HG02981 (cell line): Measurements from ENCODE around the gene LMBR1.
"Not testable (repeated sequence)": the region's sequence is repeated elsewhere in the genome, so short reads cannot be mapped to it uniquely, and the experiment has no call there.

ENCODE experiments used
- ATAC-seq: cut with Tn5 transposase; IDR thresholded peaks from one replicate; pipeline ENCODE4 v1.9.1; 2021; ENCODE audit warnings: mild to moderate bottlenecking, moderate library complexity; ENCODE audit not compliant: unreplicated experiment

The LMBR1 gene

DNA sequence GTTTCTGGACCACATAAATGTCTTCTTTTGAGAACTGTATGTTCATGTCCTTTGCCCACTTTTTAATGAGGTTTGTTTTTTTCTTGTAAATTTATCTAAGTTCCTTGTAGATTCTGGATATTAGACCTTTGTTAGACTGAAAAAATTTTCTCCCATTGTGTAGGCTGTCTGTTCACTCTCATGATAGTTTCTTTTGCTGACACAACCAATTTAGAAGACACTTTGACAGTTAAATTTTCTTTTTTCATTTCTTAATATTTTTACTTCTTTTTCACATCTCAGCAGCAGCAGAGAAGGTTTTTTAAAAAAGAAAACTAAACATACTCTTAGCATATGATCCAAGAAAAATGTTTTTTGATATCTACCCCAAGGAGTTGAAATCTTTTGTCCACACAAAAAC is 190.6 kb downstream of the LMBR1 start:
- no peak for ATAC-seq

DNA sequence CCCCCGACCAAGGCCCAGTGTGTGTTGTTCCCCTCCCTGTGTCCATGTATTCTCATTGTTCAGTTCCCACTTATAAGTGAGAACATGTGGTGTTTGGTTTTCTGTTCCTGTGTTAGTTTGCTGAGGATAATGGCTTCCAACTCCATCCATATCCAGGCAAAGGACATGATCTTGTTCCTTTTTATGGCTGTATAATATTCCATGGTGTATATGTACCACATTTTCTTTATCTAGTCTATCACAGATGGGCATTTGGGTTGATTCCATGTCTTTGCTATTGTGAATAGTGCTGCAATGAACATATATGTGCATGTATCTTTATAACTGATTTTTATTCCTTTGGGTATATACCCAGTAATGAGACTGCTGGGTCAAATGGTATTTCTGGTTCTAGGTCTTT is 191.2 kb downstream of the LMBR1 start:
- ATAC-seq = not testable (repeated sequence)

DNA sequence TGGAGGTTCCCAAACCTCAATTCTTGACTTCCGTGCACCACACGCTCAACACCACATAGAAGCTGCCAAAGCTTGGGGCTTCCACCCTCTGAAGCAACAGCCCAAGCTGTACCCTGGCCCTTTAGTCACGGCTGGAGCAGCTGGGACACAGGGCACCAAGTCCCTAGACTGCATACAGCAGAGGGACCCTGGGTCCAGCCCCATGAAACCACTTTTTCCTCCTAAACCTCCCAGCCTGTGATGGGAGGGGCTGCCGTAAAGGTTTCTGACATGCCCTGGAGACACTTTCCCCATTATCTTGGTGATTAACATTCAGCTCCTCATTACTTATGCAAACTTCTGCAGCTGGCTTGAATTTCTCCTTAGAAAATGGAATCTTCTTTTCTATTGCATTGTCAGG is 194.5 kb downstream of the LMBR1 start:
- not testable (repeated sequence) for ATAC-seq

DNA sequence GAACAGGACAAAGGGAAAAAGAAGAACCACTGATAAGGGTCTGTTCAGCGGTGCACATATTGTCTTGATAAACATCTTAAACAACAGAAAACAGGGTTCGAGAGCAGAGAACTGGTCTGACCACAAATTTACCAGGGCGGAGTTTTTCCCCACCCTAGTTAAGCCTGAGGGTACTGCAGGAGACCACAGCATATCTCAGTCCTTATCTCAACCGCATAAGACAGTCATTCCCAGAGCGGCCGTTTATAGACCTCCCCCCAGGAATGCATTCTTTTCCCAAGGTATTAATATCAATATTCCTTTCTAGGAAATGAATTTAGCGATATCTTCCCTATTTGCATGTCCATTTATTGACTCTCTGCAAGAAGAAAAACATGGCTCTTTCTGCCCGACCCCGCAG is 195.7 kb downstream of the LMBR1 start:
- not testable (repeated sequence) for ATAC-seq

DNA sequence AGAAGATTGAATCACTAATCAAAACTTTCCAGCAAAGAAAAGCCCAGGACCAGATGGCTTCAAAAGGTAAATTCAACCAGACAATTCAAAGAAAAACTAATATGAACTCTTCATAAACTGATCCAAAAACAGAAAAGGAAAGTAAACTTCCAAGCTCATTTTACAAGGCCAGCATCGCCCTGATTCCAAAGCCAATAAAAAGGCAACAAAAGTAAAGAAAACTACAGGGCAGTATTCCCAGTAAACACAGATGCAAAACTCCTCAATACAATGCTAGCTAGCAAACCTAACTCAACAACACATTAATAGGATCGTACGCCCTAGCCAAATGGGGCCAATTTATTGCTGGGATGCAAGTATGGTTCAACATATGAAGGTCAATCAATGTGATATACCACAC is 199.4 kb downstream of the LMBR1 start:
- no peak for ATAC-seq

DNA sequence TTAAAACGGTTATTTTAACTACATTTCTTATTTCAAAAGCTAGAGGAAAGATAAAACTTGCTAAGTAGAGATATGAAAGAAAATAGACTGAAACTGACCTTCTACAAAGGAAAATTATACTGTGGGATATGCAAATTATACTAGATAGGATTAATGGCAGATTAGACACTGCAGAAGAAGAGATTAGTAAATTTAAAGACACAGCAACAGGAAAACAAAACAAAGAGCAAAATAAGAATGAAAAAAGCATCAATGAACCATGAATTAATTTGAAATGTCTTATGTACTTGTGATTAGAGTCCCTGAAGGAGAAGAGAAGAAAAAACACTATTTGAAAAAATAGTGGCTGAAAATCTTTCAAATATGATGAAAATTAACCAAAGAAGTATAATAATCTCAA is 200.1 kb downstream of the LMBR1 start:
- ATAC-seq = no peak

DNA sequence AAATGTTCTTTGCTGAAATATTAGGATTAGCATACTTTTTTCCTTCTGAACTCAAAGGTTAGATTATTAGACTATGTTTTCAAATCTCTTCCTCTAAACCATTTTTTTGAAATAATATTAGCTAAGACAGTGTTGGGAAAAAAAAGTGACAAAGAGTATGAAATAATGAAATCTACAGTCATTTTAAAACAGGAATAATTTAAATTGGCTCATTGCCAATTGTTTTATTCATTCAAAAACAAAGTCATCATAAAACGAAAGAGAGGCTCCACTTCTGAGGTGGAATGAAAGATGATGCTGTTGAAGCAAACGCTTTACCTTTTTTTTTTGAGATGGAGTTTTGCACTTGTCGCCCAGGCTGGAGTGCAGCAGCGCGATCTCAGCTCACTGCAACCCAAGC is 201.2 kb downstream of the LMBR1 start:
- no peak for ATAC-seq

DNA sequence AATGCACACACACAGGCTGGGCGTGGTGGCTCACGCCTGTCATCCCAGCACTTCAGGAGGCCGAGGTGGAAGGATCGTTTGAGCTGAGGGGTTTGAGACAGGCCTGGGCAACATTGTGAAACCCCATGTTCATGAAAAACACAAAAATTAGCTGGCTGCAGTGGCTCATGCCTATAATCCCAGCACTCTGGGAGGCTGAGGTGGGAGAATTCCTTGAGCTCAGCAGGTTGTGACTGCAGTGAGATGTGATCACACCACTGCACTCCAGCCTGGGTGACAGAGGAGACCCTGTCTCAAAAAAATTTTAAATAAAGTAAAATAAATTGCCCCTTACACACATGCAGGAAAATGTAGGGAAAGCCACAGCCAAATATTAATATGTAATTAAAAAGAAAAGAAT is 208.3 kb downstream of the LMBR1 start:
- ATAC-seq = no peak

DNA sequence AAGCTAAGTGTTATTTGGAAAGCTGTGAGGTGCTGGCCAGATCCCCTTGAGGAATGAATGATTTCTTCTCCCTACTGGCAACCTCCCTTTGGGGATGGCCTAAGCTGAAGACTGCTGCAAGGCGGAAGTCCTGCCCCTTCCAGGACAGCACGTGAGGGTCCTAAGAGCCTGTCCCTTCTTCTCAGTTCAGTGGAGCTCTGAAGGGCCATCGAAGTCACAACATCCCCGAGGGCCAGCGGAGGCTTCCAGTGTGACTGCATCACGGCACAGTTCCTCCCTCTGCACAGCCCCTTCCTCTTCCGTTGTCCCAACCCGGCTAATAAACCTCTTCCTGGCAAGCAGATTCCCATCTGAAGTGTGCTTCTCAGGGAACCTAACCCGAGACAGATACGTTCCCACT is 208.7 kb downstream of the LMBR1 start:
- no peak for ATAC-seq

DNA sequence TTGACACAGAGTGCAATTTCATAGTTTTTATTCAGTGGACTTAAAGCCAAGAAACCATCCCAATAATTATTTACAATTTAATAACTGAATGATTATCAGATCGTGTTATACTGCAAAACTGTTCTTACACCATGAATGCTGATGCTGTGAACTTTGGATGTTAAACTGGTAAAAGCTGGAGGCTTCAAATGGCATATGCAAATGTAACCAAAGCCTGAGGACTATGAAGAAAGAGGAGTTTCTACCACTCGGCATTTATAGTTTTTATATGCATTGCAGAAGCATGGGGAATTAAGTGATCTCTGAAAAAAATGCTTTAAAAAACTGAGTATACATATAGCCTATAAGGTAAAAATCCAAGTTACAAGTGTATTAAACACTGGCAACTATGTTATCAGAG is 210.1 kb downstream of the LMBR1 start:
- no peak for ATAC-seq

DNA sequence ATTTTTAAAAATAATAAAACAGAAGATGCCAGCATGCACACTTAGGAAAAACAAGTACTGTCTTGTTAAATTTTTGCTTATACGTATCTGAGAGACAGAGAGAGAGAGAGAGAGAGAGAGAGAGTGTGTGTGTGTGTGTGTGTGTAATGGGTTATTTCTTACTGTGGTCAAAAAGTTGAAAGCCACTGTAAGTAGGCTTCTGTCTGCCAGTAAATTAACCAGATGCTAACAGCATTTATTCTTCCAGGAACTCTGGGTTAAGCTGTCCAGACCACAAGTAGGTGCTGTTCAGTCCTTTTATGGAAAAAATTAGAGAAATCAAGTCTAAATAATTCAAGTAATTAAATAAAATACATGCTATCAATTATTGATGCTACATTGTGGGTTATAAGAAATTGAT is 212.7 kb downstream of the LMBR1 start:
- ATAC-seq = no peak

DNA sequence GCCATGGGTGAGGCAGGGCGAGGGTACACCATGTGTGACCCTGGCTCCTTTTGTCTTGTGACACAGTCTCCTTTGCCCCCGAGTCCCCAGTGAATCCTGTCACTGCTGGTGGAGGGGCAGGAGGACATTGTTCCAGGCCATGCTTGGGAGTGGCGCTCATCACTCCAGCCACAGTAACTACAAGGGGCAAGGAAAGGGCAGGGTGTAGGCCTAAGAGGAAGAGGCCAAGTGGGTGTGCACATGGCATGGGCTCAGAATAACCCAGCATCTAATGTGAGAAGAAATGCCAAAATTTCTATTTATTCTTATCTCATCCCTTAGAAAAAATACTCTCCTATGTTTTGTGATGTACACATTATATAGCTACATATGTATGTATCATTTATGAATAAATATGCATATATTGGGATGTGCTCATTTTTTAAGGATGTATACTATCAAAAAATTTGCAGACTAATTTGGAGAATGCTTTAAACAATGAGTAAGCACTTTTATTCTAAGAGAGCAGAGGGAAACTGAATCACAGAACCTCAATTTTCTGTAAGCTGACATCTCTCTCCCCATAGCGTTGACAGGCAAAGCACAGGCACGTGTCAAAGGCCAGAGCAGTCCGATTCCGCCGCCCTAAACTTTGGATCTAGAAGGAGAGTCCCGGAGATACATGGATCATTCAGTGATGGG is 215.5 kb downstream of the LMBR1 start:
- ATAC-seq = no peak

DNA sequence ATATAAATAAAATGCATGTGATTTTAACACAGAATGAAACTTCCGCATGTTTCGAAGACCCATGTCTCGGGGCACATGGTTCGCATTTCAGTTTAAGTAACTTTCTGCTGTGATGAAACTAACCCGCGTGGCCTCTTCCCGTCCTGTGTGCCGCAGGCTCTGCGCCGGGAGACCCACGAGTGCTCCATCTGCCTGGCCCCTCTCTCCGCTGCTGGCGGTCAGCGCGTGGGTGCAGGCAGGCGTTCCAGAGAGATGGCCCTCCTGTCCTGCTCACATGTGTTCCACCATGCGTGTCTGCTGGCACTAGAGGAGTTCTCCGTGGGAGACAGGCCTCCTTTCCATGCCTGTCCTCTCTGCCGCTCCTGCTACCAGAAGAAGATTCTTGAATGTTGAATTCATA is 216.7 kb downstream of the LMBR1 start:
- no peak for ATAC-seq

DNA sequence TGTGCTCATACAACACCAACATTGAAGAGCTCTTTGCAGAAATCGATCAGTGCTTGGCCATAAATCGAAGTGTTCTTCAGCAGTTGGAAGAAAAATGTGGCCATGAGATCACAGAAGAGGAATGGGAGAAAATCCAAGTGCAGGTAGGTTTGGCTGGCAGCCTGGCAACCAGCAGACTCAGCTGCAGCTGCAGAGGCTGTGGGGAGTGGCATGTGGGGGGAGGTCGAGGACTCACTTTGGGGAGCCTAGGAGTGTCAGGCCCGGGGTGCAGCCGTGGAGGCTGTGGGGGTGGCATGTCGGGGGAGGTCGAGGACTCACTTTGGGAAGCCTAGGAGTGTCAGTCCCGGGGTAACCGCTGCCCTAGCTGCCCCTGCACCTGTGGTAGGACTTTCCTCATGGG is 217.3 kb downstream of the LMBR1 start:
- ATAC-seq = no peak

DNA sequence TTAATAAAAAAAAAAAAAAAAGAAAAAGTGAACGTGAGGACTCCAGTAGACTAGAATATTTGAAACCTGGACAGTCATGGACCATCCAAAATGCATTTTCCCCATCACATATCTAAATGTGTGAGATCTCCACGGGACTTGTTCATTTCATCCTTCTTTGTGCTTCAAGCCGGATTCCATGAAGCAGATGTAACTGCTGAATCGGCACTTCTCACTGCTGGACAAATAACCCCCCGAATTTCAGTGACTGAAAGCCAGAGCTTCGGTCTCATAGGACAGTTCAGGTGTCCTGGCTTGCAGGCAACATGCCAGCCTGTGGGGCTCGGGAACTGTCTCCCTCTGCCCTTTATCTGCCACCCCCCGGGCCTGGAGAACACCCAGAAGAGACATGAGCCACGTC is 219.1 kb downstream of the LMBR1 start:
- ATAC-seq = no peak

DNA sequence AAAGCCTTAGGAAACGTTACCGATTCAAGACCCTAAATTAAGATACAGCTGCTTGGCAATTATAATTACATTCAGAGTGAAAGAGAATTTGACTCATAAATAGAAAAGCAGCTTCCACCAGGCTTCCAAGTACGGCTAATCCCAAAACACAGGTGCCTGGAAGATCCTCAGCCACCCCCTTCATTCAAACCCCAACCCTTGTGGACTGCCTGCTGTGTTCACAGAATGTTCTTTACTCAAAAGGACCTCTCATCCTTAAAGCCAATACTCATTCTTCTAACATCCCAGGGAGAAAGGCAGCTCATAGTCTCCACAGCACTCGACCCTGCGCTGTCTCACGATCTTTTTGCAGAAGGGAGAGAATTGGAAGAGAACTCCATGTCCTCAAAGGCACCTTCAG is 219.5 kb downstream of the LMBR1 start:
- no peak for ATAC-seq

DNA sequence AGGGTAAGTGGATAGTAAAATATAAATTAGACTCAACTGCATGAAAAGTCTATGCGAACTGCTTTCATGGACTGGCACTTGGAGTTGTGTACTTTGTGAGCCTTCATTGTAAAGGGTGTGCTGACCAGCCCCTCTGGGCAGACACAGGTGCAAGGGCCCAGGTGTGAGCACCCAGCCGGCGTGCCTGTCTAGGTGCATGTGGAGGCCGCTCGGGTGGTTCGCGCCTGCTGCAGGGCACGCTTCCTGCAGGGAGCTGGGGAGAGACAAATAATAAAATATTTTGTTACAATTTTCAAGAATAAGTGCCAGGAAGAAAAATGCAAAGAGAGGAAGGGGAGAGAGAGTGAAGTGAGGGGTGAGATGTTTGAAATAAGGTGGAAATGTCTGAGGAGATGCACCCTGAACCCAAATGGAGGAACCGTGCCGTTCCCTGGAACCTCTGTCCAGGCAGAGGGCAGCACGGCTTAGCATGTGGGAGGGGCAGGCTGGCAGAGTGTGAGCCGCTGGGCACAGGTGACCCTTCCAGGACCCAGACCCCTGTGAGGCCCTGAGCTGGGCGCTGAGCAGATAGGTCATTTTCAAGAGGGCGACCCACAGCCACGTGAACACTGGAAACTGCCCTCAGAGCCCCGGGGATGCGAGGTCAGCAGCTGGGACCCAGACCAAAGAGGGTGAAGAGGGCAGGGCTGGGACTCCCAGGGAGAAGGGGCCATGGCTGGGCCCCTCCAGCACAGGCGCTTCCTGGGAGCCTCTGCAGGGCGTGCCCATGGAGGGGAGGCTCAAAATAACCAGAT is 223.8 kb downstream of the LMBR1 start:
- no peak for ATAC-seq

DNA sequence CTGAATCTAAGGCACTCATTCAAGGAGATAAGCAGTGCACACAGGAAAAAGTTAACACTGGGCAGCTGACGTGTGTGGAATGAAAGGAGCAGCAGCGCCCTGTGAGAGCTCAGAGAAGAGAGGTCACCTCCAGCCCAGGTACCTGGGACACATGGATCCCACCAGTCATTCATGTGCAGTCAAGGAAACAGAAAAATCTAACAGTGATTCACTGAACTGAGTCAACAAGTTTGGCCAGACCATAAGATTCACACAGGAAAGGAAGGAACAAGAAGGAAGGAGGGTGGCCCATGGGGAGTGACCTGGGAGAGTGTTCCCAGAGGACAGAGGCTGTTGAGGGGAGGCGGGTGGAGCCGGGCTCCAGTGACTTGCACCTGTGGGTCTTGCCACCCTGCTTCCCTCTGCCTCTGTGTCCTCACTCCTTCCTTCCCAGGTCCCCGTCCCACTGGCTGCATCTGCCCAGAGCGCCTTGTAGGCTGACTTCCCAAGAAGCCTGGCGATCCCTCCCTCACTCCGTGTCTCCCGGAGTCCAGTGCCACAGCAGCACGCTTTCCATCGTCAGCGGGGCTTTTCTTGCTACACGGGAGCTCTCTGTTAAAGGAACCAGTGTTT is 224.7 kb downstream of the LMBR1 start:
- ATAC-seq = no peak

DNA sequence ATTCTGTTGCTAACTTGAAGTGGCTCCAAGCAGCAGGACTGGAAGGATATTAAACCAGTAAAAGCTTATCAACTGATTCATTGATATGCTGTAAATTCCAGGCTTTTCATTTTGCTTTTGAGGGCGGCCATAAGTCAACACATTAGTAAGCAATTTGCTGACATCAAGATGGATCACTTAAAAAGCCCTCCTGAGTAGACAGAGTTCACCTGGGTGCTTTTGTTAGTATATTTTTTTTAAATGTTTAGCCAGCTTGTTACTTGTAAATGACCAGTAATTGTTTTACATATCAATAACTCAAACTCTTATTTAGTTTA is 225.9 kb downstream of the LMBR1 start:
- no peak for ATAC-seq

DNA sequence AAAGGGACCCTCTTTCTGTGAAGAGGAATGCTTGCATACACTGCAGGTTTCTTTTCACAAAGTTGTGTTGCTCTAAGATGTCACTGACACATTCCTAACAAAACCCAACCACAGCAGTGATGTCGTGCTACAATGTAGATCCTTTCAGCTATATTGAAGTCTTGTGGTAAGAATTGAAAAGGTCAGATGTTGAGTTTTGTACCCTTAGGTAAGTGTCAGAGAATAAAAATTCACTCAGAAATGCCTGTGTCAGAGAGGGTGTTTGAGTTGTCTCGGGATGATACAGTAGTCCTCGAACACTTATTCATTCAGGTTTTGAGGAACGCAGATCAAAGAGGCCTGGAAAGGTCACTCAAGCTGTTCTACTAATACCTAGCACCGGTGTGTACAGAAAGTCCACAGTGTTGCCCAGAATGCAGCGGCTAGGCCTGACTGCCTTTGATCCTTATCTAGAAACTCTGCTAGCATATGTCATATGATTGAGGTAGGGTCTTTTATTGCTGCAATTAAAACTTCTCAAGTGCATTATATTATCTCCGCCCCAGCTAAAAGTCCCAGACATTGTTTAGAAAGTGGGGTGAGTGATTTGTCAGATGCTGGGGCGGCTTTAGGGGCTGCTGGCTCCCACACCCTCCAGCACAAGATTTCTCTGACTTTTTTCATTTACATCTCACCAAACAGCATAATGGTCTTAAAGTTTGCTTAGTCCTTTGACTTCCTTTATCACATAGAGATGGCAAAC is 226.4 kb downstream of the LMBR1 start:
- ATAC-seq = no peak

DNA sequence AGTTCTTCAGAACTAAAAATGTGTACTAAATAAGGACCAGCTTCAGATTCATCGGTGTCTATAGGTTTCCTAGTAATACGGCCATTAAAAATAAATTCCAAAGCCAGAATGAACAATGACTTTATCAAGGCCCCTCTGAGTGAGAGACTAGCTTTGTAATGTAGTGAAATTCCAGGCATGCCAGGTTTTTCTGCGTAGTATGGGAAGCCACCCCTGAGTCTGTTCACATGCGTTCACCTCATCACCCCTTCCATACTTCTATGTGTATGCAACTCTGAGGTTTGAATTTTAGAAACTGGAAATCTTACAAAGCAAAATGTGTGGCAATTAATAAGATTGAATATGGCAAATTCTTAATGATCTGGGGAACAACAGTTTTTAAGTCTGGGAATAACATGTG is 227.9 kb downstream of the LMBR1 start:
- no peak for ATAC-seq

DNA sequence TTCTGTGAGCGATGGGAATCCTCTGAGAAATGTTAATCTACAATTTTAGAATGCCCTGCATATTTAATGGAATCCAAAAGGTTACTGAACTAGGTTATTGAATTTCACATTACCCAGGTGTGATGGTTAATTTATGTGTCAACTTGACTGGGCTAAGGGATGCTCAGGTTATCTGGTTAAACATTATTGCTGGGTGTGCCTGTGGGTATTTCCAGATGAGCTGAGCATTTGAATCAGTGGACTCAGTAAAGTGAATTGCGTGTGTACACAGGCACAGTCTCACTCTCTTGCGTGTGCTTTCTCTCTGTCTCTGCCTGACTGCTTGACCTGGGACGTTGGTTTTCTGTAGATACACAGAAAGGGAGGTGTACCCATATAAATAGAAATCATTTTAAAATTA is 230.7 kb downstream of the LMBR1 start:
- ATAC-seq = no peak
